ENCODE measurements around the gene LMNA.
"Not testable (repeated sequence)": the region's sequence is repeated elsewhere in the genome, so short reads cannot be mapped to it uniquely, and the experiment has no call there.

The LMNA gene

GRCh38 chr1:156122086-156122485 is 7.6 kb downstream of the LMNA start:
- no peak for DNase-seq (ENCODE audit: low spot score)

DNA sequence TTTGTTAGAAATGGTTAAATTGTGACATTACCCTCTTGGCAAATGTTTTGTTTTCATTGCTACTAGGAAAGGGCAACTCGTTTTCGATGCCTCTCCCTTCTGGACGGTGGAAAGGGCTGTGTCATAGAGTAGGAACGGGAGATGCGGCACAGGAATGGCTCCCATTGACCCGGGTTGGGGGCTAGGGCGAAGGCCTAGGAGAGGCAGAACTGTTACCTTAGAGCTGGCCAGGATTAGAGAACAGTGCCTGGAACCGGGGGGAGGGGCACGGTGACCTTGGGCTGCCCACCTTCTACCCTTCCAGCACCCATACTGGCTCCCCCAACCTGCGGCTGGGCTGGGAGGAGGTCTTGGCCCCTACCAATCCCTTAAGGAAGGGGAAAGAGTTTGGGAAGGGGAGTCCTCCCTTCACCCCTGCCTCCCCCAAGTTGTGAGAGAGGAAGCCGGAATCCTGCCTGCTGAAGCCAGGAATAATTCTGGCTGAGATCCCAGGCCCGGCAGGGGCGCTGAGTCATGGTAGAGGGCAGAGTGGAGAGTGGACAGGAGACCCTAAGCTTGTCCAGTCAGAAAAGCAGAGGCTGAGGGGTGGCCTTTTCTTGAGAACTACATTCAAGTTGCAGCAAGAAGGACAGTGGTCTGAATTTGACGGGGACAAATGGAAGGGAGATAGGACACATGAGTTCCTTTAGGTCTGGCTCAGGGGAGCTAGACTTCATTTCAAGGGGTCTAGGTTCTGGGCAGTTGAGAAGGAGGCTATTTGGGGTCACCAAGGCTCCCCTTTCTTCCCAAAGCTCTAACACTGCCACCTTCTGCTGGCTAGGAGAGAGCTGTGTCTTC is 8.2 kb downstream of the LMNA start:
- DNase-seq (ENCODE audit: low spot score) = no peak

GRCh38 chr1:156123356-156124196 is 9.1 kb downstream of the LMNA start:
- DNase-seq (ENCODE audit: low spot score) = peak; percentile 59

- no peak for DNase-seq (ENCODE audit: low spot score)
These were observed 10.3 kb downstream of the LMNA start for GRCh38 chr1:156124557-156125483.

GRCh38 chr1:156125544-156125943 is 11.0 kb downstream of the LMNA start:
- not testable (repeated sequence) for DNase-seq (ENCODE audit: low spot score)

DNA sequence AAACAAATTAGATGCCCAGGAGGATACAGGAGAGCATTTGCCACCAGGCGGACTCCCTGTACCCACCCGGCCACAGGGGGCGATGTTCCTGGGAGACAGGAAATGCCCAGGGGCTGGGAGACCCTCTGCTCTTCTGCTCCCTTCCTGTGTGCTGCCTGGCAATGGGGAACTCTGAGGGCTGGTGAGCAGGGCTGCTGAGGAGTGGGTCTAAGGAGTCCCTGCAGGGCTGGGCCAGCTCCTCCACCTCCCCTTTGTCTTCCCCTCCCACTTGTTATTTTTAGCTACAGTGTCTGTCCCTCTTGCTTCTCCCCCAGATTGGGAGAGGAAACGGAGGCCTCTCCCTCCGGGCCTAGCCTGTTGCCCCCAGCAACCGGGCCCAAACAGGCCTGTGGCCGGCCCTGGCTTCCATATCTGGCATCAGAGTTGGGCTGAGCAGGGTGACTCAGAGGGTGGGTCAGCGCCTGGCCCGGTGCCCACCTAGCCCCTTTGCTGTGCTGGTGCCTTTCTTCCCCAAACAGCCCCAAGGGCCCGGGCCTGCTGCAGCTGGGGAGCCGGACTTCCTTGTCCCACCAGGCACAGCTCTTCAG is 11.6 kb downstream of the LMNA start:
- no peak for DNase-seq (ENCODE audit: low spot score)

GRCh38 chr1:156126630-156127534 is 12.4 kb downstream of the LMNA start:
- DNase-seq (ENCODE audit: low spot score) = no peak

DNA sequence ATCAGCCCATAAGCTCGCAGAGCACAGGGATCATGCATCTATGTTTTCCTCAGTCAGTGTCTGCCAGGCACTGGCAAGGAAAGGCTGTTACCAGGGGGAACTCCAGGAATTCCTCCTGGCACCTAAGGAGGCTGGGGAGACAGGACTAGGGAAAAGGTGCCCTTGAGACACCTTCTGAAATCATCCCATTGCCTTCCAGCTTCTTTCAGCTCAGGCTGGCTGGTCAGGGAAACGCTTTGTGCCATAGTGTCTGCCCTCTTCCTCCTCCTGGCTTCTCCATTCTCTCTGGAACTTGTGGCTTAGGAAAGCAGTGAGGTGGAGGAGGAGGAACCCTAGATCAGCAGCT is 13.8 kb downstream of the LMNA start:
- DNase-seq (ENCODE audit: low spot score) = no peak

DNA sequence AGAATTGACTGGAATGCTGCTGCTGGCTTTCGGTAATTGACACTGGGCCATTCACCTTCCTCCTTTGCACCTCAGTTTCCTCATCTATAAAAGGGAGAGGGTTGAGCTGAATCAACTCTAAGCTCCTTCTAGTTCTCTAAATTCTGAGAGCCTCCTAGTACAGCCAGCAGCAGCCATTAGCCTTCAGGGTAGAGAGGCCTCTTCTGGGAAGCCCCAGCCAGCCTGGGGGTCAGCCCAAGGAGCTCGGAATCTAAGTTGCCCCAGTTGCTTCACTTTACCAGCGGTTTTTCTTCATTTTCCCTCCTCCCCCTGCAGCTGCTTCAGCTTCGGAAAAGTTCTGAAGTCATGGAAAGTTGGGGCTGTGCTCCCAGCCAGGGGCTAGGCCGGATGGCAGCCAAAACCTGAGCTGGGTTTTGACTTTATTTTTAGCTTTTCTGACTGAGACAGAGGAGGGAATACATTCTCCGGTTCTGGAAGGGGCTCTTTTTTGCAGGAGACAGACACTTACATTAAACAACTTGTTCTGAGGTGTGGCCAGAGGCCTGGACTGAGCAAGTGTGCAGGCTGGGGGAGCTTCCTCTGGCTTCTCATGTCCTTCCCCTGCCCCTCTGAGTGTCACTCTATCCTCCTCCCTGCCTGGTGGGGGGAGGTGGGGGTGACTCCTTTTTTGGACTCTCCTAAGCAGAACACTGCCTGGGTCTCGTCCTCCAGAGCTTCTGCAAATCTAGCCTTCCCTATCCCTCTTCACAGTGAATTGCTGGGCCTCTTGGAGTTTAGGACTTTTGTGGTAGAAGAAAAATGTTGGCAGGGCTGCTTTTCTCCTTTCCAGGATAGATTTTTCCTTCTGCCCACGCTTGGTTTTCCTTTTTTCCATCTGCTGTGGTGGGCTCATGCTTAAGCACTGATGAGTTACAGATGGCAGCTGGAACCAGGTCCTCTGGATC is 14.4 kb downstream of the LMNA start:
- no peak for DNase-seq (ENCODE audit: low spot score)

GRCh38 chr1:156129687-156130577 is 15.4 kb downstream of the LMNA start:
- peak; percentile 88 for DNase-seq (ENCODE audit: low spot score)

GRCh38 chr1:156130578-156130942 is 16.0 kb downstream of the LMNA start:
- no peak for DNase-seq (ENCODE audit: low spot score)

DNA sequence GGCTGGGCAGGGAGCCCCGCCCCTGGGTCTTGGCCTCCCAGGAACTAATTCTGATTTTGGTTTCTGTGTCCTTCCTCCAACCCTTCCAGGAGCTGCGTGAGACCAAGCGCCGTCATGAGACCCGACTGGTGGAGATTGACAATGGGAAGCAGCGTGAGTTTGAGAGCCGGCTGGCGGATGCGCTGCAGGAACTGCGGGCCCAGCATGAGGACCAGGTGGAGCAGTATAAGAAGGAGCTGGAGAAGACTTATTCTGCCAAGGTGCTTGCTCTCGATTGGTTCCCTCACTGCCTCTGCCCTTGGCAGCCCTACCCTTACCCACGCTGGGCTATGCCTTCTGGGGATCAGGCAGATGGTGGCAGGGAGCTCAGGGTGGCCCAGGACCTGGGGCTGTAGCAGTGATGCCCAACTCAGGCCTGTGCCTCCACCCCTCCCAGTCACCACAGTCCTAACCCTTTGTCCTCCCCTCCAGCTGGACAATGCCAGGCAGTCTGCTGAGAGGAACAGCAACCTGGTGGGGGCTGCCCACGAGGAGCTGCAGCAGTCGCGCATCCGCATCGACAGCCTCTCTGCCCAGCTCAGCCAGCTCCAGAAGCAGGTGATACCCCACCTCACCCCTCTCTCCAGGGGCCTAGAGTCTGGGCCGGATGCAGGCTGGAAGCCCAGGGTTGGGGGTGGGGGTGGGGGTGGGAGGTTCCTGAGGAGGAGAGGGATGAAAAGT is 20.4 kb downstream of the LMNA start:
- DNase-seq (ENCODE audit: low spot score) = no peak

DNA sequence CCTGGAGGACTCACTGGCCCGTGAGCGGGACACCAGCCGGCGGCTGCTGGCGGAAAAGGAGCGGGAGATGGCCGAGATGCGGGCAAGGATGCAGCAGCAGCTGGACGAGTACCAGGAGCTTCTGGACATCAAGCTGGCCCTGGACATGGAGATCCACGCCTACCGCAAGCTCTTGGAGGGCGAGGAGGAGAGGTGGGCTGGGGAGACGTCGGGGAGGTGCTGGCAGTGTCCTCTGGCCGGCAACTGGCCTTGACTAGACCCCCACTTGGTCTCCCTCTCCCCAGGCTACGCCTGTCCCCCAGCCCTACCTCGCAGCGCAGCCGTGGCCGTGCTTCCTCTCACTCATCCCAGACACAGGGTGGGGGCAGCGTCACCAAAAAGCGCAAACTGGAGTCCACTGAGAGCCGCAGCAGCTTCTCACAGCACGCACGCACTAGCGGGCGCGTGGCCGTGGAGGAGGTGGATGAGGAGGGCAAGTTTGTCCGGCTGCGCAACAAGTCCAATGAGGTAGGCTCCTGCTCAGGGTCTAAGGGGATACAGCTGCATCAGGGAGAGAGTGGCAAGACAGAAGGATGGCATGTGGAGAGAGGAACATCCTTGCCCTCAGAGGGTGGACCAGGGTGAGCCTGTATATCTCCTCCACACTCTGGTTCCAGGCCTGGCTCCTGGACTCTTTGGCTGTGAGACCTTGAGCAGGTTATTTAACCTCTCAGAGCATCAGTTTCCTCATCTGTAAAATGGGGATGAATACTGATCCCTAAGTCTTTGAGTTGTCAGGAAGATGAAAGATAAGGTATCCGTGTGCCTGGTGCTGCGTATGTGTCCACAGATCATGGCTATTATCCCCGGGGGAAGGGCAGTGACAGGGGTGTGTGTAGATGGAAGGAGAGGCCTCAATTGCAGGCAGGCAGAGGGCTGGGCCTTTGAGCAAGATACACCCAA is 21.7 kb downstream of the LMNA start:
- no peak for DNase-seq (ENCODE audit: low spot score)

DNA sequence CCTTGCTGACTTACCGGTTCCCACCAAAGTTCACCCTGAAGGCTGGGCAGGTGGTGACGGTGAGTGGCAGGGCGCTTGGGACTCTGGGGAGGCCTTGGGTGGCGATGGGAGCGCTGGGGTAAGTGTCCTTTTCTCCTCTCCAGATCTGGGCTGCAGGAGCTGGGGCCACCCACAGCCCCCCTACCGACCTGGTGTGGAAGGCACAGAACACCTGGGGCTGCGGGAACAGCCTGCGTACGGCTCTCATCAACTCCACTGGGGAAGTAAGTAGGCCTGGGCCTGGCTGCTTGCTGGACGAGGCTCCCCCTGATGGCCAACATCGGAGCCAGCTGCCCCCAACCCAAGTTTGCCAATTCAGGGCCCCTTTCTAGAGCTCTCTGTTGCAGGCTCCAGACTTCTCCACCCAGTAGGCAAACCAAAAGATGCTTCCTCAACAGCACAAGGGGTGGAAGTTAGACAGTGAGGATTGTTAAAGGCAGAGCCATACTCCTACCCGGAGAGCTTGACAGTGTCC is 22.5 kb downstream of the LMNA start:
- DNase-seq (ENCODE audit: low spot score) = peak; percentile 53

DNA sequence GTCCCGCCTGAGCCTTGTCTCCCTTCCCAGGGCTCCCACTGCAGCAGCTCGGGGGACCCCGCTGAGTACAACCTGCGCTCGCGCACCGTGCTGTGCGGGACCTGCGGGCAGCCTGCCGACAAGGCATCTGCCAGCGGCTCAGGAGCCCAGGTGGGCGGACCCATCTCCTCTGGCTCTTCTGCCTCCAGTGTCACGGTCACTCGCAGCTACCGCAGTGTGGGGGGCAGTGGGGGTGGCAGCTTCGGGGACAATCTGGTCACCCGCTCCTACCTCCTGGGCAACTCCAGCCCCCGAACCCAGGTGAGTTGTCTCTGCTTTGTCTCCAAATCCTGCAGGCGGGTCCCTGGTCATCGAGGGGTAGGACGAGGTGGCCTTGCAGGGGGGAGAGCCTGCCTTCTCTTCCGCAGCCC is 24.0 kb downstream of the LMNA start:
- DNase-seq (ENCODE audit: low spot score) = no peak

DNA sequence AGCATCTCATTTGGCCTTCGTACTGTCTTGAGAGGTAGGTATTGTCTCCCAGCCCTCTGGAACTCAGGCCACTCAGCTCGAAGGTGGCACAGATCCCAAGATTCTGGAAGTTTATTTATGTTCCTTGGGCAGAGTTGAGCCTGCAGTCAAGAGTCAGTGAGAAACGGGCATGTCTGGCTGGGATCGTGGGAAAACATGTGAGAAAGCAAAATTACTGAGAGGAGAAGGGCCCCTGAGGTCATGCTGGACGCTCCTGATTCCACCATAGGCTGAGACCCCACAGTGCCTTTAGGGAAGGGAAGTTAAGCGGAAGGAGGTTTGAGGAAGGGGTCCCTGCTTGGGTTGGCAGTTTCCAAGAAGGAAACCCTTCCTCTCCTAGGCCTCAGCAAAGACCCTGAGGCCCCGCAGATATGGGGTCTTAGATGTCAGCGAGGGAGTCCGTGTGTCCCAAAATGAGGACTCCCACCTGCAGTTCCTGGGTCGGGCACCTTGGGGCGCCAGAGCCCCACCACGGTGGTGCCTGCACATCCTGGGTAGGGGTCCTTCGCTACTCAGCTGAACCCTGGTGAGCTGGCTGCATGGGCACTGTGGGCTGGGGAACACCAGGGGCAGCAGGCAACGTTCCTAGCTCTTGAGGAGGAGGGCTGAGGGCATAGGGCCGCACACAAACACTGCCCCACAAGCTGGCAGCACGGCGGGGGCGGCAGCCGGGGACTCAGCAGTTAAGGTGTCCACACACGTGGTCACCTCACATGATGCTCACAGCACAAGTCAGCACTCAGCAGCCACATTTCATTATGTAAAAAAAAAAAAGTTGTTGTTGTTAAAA is 26.6 kb downstream of the LMNA start:
- DNase-seq (ENCODE audit: low spot score) = peak; percentile 89

Data from iPS-NIHi11 (cell line).